ENCODE measurements around the gene KBTBD3. TPM values are rescaled to one million over a fixed set of nuclear protein-coding genes. Genes with fewer than 3 reads are reported as not detected.

KBTBD3 gene
- total RNA-seq, 2 donors from 2014 or later, result 4.5 to 12.4 TPM

DNA sequence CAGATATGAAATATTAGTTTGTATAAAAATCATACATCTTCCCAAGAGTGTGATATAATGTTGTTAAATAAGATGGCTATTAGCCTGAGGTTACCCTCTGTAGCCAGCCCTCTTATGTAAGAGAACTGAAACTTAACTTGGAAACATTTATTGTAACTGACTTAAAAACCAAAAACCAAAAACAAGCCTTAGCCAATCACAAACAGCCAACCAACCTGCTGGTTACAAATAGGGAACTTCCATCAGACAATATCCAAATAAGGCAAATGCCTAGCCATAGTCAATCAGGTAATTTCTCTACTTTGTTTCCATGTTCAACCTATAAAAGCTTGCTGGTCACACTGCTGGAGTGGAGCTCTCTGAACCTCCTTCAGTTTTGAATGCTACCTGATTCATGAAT lies 14.1 kb downstream of the KBTBD3 start:
- Mint-ChIP-seq H3K36me3 (ENCODE audit: low read depth) (peaks cover 4% of the 10 kb centered on the region), H3K27ac (no peak overlapping the region), H3K9me3 (no peaks in the 10 kb centered on the region), H3K27me3 (ENCODE audit: insufficient read depth) (no peaks in the 10 kb centered on the region), H3K4me1 (no peaks in the 10 kb centered on the region), H3K4me3 (no peak overlapping the region)
- Histone ChIP-seq H3K9ac (ENCODE audit: extremely low read depth, low read length, poor library complexity, severe bottlenecking) (no peak overlapping the region), H3K27me3 (ENCODE audit: control insufficient read depth, insufficient read depth, low read length, poor library complexity, severe bottlenecking) (no peaks in the 10 kb centered on the region), H3K4me3 (ENCODE audit: low read length) (no peak overlapping the region), H3K4me1 (ENCODE audit: control insufficient read depth, insufficient read depth, low read length) (no peaks in the 10 kb centered on the region), H3K36me3 (ENCODE audit: control insufficient read depth, insufficient read depth, low read length) (no peaks in the 10 kb centered on the region), H3K27ac (ENCODE audit: low read depth, low read length) (no peak overlapping the region), H3K9me3 (ENCODE audit: control insufficient read depth, low read length) (no peaks in the 10 kb centered on the region)
- TF ChIP-seq, protein P1, sequence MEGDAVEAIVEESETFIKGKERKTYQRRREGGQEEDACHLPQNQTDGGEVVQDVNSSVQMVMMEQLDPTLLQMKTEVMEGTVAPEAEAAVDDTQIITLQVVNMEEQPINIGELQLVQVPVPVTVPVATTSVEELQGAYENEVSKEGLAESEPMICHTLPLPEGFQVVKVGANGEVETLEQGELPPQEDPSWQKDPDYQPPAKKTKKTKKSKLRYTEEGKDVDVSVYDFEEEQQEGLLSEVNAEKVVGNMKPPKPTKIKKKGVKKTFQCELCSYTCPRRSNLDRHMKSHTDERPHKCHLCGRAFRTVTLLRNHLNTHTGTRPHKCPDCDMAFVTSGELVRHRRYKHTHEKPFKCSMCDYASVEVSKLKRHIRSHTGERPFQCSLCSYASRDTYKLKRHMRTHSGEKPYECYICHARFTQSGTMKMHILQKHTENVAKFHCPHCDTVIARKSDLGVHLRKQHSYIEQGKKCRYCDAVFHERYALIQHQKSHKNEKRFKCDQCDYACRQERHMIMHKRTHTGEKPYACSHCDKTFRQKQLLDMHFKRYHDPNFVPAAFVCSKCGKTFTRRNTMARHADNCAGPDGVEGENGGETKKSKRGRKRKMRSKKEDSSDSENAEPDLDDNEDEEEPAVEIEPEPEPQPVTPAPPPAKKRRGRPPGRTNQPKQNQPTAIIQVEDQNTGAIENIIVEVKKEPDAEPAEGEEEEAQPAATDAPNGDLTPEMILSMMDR (conservative IDR thresholded peaks at IDR 0.05), result no peak
- DNase-seq, result no peak

DNA sequence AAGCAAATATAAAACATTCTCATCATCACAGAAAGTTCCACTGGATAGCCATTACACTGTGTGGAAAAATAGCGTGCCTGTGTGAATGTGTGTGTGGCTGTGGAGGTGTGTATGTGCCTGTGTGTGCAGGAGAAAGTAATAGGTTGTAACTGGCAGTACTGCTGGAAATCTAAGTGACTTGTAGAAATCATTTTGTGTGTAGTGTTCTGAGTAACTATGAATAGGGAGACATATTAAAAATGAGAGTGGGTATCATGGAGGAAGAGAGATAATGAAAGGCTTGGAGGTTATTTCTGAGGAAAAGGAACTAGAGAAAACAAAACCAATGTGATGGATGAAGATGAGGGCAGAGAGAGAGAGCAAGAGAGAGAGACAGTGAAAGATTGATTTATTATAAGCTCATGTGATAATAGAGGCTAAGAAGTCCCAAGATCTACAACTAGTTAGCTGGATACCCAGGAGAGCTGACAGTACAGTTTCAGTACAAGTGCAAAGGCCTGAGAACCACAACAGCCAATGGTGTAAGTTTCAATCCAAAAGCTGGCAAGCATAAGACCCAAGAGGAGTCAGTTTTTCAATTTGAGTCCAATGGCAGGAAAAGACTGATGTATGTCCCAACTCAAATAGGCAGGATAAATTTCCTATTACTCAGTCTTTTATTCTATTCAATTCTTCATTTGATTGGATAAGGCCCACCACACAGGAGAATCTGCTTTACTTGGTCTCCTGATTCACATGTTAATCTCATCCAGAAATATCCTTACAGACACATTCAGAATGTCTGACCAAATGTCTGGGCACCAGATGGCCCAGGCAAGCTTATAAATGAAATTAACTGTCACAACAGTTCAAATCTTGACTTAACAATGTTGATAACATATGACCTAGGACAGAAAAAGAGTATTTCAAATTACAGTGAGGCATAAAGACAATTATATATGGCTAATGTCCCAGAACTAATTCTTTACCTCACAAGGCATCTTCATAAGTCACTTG lies 14.9 kb downstream of the KBTBD3 start:
- Histone ChIP-seq H3K9ac (ENCODE audit: extremely low read depth, low read length, poor library complexity, severe bottlenecking) (no peak overlapping the region), H3K36me3 (ENCODE audit: control insufficient read depth, insufficient read depth, low read length) (no peaks in the 10 kb centered on the region), H3K4me1 (ENCODE audit: control insufficient read depth, insufficient read depth, low read length) (no peaks in the 10 kb centered on the region), H3K27ac (ENCODE audit: low read depth, low read length) (no peak overlapping the region), H3K4me3 (ENCODE audit: low read length) (no peak overlapping the region), H3K27me3 (ENCODE audit: control insufficient read depth, insufficient read depth, low read length, poor library complexity, severe bottlenecking) (no peaks in the 10 kb centered on the region), H3K9me3 (ENCODE audit: control insufficient read depth, low read length) (no peaks in the 10 kb centered on the region)
- Mint-ChIP-seq H3K4me3 (no peak overlapping the region), H3K27me3 (ENCODE audit: insufficient read depth) (no peaks in the 10 kb centered on the region), H3K27ac (no peak overlapping the region), H3K4me1 (no peaks in the 10 kb centered on the region), H3K9me3 (no peaks in the 10 kb centered on the region), H3K36me3 (ENCODE audit: low read depth) (peaks cover 4% of the 10 kb centered on the region)
- no peak for DNase-seq
- WGBS, 2 experiments (ENCODE audit: insufficient coverage in 1 of 2, insufficient read length in 1 of 2), result 96 to 100% methylated on average over 1 of the region's 1 CpG
- TF ChIP-seq, protein P1 (conservative IDR thresholded peaks at IDR 0.05), result no peak

DNA sequence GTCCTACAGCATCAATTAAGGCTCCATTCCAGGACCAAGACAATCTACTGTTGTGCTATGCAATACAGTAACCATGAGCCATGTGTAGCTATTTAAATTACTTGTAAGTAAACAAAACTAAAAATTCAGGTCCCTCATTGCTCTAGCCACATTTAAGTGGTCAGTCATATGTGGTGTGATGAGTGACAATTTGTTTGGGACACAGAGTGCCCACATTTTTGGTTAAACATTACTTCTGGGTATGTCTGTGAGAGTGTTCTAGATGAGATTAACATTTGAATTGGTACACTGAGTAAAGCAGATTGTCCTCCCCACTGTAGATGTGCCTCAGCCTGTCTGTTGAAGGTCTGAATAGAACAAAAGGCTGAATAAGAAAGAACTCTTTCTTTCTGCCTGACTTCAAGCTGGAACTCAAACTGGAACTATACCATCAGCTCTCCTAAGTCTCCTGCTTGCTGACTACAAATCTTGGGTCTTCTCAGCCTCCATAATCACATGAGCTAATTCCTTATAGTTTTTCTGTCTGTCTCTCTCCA lies 15.8 kb downstream of the KBTBD3 start:
- Mint-ChIP-seq H3K4me1 (no peaks in the 10 kb centered on the region), H3K36me3 (ENCODE audit: low read depth) (peaks cover 4% of the 10 kb centered on the region), H3K27me3 (ENCODE audit: insufficient read depth) (no peaks in the 10 kb centered on the region)

More for the DNA sequence above, 15.8 kb downstream of the KBTBD3 start:
- no peak overlapping the region for H3K4me3 ChIP-seq (ENCODE audit: low read length)
- H3K36me3 ChIP-seq (ENCODE audit: control insufficient read depth, insufficient read depth, low read length), result no peaks in the 10 kb centered on the region
- no peak overlapping the region for H3K27ac ChIP-seq (ENCODE audit: low read depth, low read length)
- H3K9ac ChIP-seq (ENCODE audit: extremely low read depth, low read length, poor library complexity, severe bottlenecking), result no peak overlapping the region
- H3K27me3 ChIP-seq (ENCODE audit: control insufficient read depth, insufficient read depth, low read length, poor library complexity, severe bottlenecking), result no peaks in the 10 kb centered on the region
- no peaks in the 10 kb centered on the region for H3K9me3 Mint-ChIP-seq
- H3K4me3 Mint-ChIP-seq, result no peak overlapping the region
- no peaks in the 10 kb centered on the region for H3K9me3 ChIP-seq (ENCODE audit: control insufficient read depth, low read length)
- no peak for DNase-seq
- TF ChIP-seq, protein P1 (conservative IDR thresholded peaks at IDR 0.05), result no peak
- H3K27ac Mint-ChIP-seq, result no peak overlapping the region
- no peaks in the 10 kb centered on the region for H3K4me1 ChIP-seq (ENCODE audit: control insufficient read depth, insufficient read depth, low read length)
